ENCODE measurements around the gene XAB2. TPM values are rescaled to one million over a fixed set of nuclear protein-coding genes. Genes with fewer than 3 reads are reported as not detected.

XAB2 gene
- total and polyA plus RNA-seq, 2 donors (not counting 3 experiments of a cell fraction or from before 2014, with no cell fraction given), result 37.3 to 47.6 TPM

DNA sequence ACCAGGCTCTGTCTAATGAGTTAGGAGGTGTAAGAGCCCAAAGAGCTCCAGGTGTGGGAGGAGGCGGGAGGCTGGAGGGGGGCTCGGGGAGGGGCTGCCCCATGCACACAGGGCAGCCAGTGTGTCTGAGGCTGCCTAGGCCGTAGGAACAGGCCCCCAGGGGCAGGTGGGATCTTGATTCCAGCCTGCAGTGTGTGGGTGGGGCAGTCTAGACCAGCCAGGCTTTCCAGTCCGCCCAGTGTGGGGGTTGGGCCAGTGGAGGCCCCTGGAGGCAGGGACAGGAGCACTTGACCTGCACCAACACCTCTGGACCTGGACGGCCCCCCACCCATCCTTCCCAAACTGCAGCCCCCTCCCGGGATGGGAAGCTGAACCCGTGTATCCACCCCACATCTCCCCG, 39.1 kb downstream of the XAB2 start:
- H3K9me1 ChIP-seq (replicated peaks; ENCODE audit: control insufficient read depth, extremely low read depth, insufficient read depth, low read length), result no peaks in the 10 kb centered on the region
- no peaks in the 10 kb centered on the region for H4K20me1 ChIP-seq (replicated peaks; ENCODE audit: control insufficient read depth, extremely low read depth, insufficient read depth, low read length)
- no TSS peak for BruUV-seq (replicated peaks)
- ChIA-PET CTCF (interaction anchor here (1.5 kb wide), 1 partner anchor 22 kb away, joined by 7 read pairs; no protein-coding TSS in a partner anchor), POLR2A (interaction anchor here (0.6 kb wide), 1 partner anchor 42 kb away, joined by 3 read pairs; no protein-coding TSS in a partner anchor)
- H3K27ac ChIP-seq (ENCODE audit: insufficient read depth, low read depth, low read length), result no peak overlapping the region
- FAIRE-seq, result no peak
- dilution Hi-C loops (cut with MboI; ENCODE audit: extremely low pct_ligation_motif_present, low sequenced_read_pairs) (no loop called here), intact Hi-C loops (cut with micrococcal nuclease) (no loop called here)
- no peak overlapping the region for H3K4me3 ChIP-seq (replicated peaks in 1 of 3; ENCODE audit: insufficient read depth in 1 of 3, low read depth in 1 of 3, low read length in 3 of 3)
- H3K4me2 ChIP-seq (ENCODE audit: insufficient read depth, low read length), result no peak overlapping the region
- no peak for DNase-seq (ENCODE audit: low read depth, low spot score)
- H3K9ac ChIP-seq (replicated peaks; ENCODE audit: extremely low read depth, insufficient read depth, low read length), result no peak overlapping the region
- no peaks in the 10 kb centered on the region for H3K9me3 ChIP-seq (replicated peaks; ENCODE audit: control insufficient read depth, insufficient read depth, low read length)
- TF ChIP-seq GATA2 (IDR thresholded peaks at IDR 0.05; ENCODE audit: insufficient read depth, insufficient read length, low read depth, low read length), result no peak
- TF ChIP-seq, protein P1, sequence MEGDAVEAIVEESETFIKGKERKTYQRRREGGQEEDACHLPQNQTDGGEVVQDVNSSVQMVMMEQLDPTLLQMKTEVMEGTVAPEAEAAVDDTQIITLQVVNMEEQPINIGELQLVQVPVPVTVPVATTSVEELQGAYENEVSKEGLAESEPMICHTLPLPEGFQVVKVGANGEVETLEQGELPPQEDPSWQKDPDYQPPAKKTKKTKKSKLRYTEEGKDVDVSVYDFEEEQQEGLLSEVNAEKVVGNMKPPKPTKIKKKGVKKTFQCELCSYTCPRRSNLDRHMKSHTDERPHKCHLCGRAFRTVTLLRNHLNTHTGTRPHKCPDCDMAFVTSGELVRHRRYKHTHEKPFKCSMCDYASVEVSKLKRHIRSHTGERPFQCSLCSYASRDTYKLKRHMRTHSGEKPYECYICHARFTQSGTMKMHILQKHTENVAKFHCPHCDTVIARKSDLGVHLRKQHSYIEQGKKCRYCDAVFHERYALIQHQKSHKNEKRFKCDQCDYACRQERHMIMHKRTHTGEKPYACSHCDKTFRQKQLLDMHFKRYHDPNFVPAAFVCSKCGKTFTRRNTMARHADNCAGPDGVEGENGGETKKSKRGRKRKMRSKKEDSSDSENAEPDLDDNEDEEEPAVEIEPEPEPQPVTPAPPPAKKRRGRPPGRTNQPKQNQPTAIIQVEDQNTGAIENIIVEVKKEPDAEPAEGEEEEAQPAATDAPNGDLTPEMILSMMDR (IDR thresholded peaks at IDR 0.05; ENCODE audit: extremely low read depth in 1 of 2, insufficient read depth in 1 of 2, low read depth in 1 of 2, low read length in 2 of 2), result no peak
- no peak for TF ChIP-seq EZH2 (IDR thresholded peaks at IDR 0.05; ENCODE audit: borderline replicate concordance, low read depth, low read length, severe bottlenecking)
- no peak for TF ChIP-seq FOS (IDR thresholded peaks at IDR 0.05; ENCODE audit: borderline replicate concordance, insufficient read depth, low read length)
- TF ChIP-seq MYC (IDR thresholded peaks at IDR 0.05; ENCODE audit: low read depth, low read length), result no peak
- TF ChIP-seq JUN (IDR thresholded peaks at IDR 0.05; ENCODE audit: borderline replicate concordance, insufficient read depth, insufficient read length, low read depth), result no peak
- no peaks in the 10 kb centered on the region for H3K79me2 ChIP-seq (ENCODE audit: control insufficient read depth, insufficient read depth, low read length)
- H3K4me1 ChIP-seq (ENCODE audit: control insufficient read depth, extremely low read depth, insufficient read depth, low read length), result no peaks in the 10 kb centered on the region
- H3K27me3 ChIP-seq (ENCODE audit: control insufficient read depth in 2 of 2, insufficient read depth in 2 of 2, low read length in 2 of 2), result peaks cover 5% of the 10 kb centered on the region in 2 experiments
- H2AFZ ChIP-seq (ENCODE audit: low read depth, low read length), result no peak overlapping the region
- H3K36me3 ChIP-seq (ENCODE audit: control insufficient read depth in 2 of 2, extremely low read depth in 1 of 2, insufficient read depth in 2 of 2, low read length in 2 of 2), result no peaks in the 10 kb centered on the region

Data from endothelial cell of umbilical vein (primary cell).